Hepatocyte (in vitro differentiated cells): Measurements from ENCODE around the gene SUGCT.

Experiments
- EZH2 ChIP-seq: fragments of 200-600 bp; sonication (generic); IDR thresholded peaks from 2 replicates; pipeline ENCODE4 v1.6.1; 2016; ENCODE audit warnings: antibody characterized with exemption, mild to moderate bottlenecking, borderline replicate concordance
- EZH2phosphoT487 ChIP-seq: fragments of 200-600 bp; sonication (generic); IDR thresholded peaks from one replicate; pipeline ENCODE4 v1.6.1; 2018; ENCODE audit warnings: antibody characterized with exemption, mild to moderate bottlenecking, low read depth, moderate library complexity; ENCODE audit not compliant: unreplicated experiment, severe bottlenecking
- TF ChIP-seq, protein P1 (sequence below): fragments of 200-600 bp; sonication (generic); IDR thresholded peaks from 2 replicates; pipeline ENCODE4 v1.5.1; 2016; ENCODE audit warnings: antibody characterized with exemption, mild to moderate bottlenecking; ENCODE audit not compliant: poor library complexity

DNA sequence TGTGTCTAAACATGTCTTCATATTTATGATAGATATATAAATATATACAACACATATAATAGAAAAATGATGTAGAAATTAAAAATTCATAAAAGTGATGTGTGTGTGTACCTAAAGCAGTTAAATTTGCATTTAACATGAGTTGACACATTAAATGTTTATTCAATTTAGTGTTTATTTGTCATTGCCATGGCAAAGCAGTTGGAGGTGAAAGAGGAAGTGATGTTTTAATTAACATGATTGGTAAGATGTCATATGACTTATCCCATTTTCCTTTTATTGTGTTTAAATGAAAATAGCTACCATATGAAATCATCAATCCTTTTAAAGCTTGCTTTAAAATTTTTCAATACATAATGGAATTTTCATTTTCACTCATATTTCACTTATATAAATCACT, 452.6 kb downstream of the SUGCT start:
- TF ChIP-seq EZH2 (no peak), EZH2phosphoT487 (no peak)
- TF ChIP-seq, protein P1, sequence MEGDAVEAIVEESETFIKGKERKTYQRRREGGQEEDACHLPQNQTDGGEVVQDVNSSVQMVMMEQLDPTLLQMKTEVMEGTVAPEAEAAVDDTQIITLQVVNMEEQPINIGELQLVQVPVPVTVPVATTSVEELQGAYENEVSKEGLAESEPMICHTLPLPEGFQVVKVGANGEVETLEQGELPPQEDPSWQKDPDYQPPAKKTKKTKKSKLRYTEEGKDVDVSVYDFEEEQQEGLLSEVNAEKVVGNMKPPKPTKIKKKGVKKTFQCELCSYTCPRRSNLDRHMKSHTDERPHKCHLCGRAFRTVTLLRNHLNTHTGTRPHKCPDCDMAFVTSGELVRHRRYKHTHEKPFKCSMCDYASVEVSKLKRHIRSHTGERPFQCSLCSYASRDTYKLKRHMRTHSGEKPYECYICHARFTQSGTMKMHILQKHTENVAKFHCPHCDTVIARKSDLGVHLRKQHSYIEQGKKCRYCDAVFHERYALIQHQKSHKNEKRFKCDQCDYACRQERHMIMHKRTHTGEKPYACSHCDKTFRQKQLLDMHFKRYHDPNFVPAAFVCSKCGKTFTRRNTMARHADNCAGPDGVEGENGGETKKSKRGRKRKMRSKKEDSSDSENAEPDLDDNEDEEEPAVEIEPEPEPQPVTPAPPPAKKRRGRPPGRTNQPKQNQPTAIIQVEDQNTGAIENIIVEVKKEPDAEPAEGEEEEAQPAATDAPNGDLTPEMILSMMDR = no peak
